Inferior parietal cortex (tissue), 1 donor: Measurements from ENCODE around the gene A3GALT2.

ENCODE experiments used
- DNase-seq: peaks from one replicate; pipeline ENCODE4 v3.0.0-alpha.2; 2016; ENCODE audit errors: extremely low spot score

A3GALT2 gene

GRCh38 chr1:33272509-33272908 is 48.4 kb downstream of the A3GALT2 start:
- no peak for DNase-seq

- DNase-seq = no peak
Measured at GRCh38 chr1:33271666-33272505, 49.0 kb downstream of the A3GALT2 start.

GRCh38 chr1:33270808-33271465 is 50.0 kb downstream of the A3GALT2 start:
- DNase-seq = no peak

GRCh38 chr1:33270379-33270778 is 50.5 kb downstream of the A3GALT2 start:
- no peak for DNase-seq

GRCh38 chr1:33269621-33270020 is 51.3 kb downstream of the A3GALT2 start:
- no peak for DNase-seq

GRCh38 chr1:33268927-33269610 is 51.8 kb downstream of the A3GALT2 start:
- DNase-seq = no peak

- DNase-seq = no peak
Measured at GRCh38 chr1:33268457-33268856, 52.4 kb downstream of the A3GALT2 start.

- no peak for DNase-seq
Measured at GRCh38 chr1:33267468-33268205, 53.3 kb downstream of the A3GALT2 start.

- no peak for DNase-seq
Measured at GRCh38 chr1:33266766-33267165, 54.1 kb downstream of the A3GALT2 start.

- DNase-seq = no peak
Measured at GRCh38 chr1:33265780-33266605, 54.9 kb downstream of the A3GALT2 start.

- no peak for DNase-seq
Measured at GRCh38 chr1:33263890-33264504, 56.9 kb downstream of the A3GALT2 start.

- no peak for DNase-seq
Measured at GRCh38 chr1:33261344-33261743, 59.6 kb downstream of the A3GALT2 start.

GRCh38 chr1:33260439-33260838 is 60.5 kb downstream of the A3GALT2 start:
- no peak for DNase-seq

GRCh38 chr1:33259879-33260278 is 61.0 kb downstream of the A3GALT2 start:
- no peak for DNase-seq

GRCh38 chr1:33258788-33259274 is 62.1 kb downstream of the A3GALT2 start:
- DNase-seq = no peak

GRCh38 chr1:33257772-33258712 is 62.9 kb downstream of the A3GALT2 start:
- DNase-seq = no peak

- DNase-seq = no peak
Measured at GRCh38 chr1:33257207-33257771, 63.6 kb downstream of the A3GALT2 start.
